Measurements from ENCODE around the gene AJUBA. TPM values are rescaled to one million over a fixed set of nuclear protein-coding genes. Genes with fewer than 3 reads are reported as not detected.

The AJUBA gene
- total RNA-seq, 4 donors from 2014 or later, result 22.8 to 33.5 (median 28.4) TPM

- Histone ChIP-seq H3K27ac (no peak overlapping the region), H3K9me3 (no peaks in the 10 kb centered on the region)
- WGBS, 2 donors, result 51 to 56% methylated on average over 9 of the region's 9 CpGs
Observed at GRCh38 chr14:22974530-22975313, 7.6 kb downstream of the AJUBA start.

GRCh38 chr14:22973217-22974032 lies 8.9 kb downstream of the AJUBA start:
- H3K4me3 ChIP-seq, result no peak overlapping the region
- no peak for TF ChIP-seq EP300 (IDR thresholded peaks at IDR 0.05)
- TF ChIP-seq, protein P1, sequence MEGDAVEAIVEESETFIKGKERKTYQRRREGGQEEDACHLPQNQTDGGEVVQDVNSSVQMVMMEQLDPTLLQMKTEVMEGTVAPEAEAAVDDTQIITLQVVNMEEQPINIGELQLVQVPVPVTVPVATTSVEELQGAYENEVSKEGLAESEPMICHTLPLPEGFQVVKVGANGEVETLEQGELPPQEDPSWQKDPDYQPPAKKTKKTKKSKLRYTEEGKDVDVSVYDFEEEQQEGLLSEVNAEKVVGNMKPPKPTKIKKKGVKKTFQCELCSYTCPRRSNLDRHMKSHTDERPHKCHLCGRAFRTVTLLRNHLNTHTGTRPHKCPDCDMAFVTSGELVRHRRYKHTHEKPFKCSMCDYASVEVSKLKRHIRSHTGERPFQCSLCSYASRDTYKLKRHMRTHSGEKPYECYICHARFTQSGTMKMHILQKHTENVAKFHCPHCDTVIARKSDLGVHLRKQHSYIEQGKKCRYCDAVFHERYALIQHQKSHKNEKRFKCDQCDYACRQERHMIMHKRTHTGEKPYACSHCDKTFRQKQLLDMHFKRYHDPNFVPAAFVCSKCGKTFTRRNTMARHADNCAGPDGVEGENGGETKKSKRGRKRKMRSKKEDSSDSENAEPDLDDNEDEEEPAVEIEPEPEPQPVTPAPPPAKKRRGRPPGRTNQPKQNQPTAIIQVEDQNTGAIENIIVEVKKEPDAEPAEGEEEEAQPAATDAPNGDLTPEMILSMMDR (IDR thresholded peaks at IDR 0.05), result peak; percentile 61 to 83 (median 66)
- WGBS, 2 donors, result 84 to 90% methylated on average over 6 of the region's 6 CpGs
- H3K4me1 ChIP-seq, result peaks cover 0 to 40% (median 14%) of the 10 kb centered on the region in 4 donors
- no peaks in the 10 kb centered on the region for H3K27me3 ChIP-seq
- no peak overlapping the region for H3K27ac ChIP-seq
- DNase-seq (ENCODE audit: low spot score in 2 of 2), result peak in 1 of 2 donors; percentile 68
- H3K9me3 ChIP-seq, result no peaks in the 10 kb centered on the region
- peaks cover 0 to 46% (median 0%) of the 10 kb centered on the region in 3 donors for H3K36me3 ChIP-seq

More at GRCh38 chr14:22974530-22975313, 7.6 kb downstream of the AJUBA start:
- no peak overlapping the region for H3K4me3 ChIP-seq
- H3K27me3 ChIP-seq, result no peaks in the 10 kb centered on the region
- TF ChIP-seq, protein P1 (IDR thresholded peaks at IDR 0.05), result no peak
- TF ChIP-seq EP300 (IDR thresholded peaks at IDR 0.05) (no peak), POLR2A (IDR thresholded peaks at IDR 0.05) (no peak)
- H3K36me3 ChIP-seq, result peaks cover 0 to 35% (median 0%) of the 10 kb centered on the region in 3 donors
- peaks cover 0 to 53% (median 17%) of the 10 kb centered on the region in 4 donors for H3K4me1 ChIP-seq
- DNase-seq (ENCODE audit: low spot score in 2 of 2), result no peak

DNA sequence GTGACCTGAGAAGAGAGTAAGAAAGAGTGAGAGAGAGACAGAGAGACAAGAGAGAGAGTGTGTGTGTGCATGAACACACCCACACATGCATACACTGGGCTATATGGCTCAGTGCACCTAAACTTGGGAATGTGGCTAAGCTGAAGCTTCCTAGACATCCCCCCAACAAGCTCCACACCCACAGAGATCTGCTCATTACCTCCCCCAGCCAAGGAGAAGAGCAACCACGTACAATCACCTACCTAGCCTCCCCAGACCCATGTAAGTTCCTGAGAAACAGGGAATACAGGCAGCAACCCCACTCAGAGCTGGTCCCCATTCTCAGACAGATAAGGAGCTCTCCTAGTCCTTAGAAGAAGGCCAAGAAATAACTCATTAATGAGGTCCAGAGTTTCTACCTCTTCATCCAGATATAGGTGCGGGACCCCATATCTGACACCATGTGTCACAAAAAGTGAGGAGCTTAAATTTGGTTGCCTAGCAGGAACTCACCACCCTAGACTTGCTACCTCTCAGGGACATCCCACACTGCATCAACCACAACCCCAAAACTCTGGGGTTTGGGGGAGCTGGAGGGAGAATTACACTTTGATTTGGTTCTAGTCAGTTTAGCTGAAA lies 9.9 kb downstream of the AJUBA start:
- TF ChIP-seq EP300 (IDR thresholded peaks at IDR 0.05), result no peak
- TF ChIP-seq POLR2A (IDR thresholded peaks at IDR 0.05), result no peak
- TF ChIP-seq, protein P1 (IDR thresholded peaks at IDR 0.05), result no peak
- 88 to 89% methylated on average over 2 of the region's 2 CpGs for WGBS, 2 donors

DNA sequence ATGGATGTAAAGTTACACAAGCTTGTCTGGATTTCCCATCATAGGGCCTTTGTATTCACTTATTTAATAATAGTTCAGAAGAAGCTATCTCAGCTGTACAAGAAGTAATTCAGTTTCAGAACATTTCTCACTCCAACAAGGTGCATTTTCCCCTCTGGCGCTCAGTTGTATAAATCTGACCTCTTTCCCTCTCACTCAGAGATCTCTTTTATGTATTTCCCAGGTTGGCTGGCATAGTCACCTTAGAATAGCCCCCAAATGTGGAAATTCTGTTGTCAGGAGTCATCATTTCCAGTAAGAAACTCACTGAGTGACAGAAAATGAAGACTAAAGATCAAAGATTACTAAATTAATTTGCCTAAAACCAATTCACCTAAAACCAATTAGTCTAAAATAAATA lies 11.2 kb downstream of the AJUBA start:
- no peak overlapping the region for H3K4me3 ChIP-seq
- no peak for TF ChIP-seq EP300 (IDR thresholded peaks at IDR 0.05)
- no peak for TF ChIP-seq POLR2A (IDR thresholded peaks at IDR 0.05)
- TF ChIP-seq, protein P1 (IDR thresholded peaks at IDR 0.05), result no peak
- H3K27me3 ChIP-seq, result no peaks in the 10 kb centered on the region
- no peak overlapping the region for H3K27ac ChIP-seq
- H3K9me3 ChIP-seq, result no peaks in the 10 kb centered on the region
- peaks cover 0 to 17% (median 0%) of the 10 kb centered on the region in 4 donors for H3K4me1 ChIP-seq
- H3K36me3 ChIP-seq, result peaks cover 0 to 50% (median 0%) of the 10 kb centered on the region in 3 donors
- 96 to 100% methylated on average over 1 of the region's 1 CpG for WGBS, 2 donors
- DNase-seq (ENCODE audit: low spot score in 2 of 2), result no peak

More for the DNA sequence above, 9.9 kb downstream of the AJUBA start:
- Histone ChIP-seq H3K4me1 (peaks cover 0 to 30% (median 7%) of the 10 kb centered on the region in 4 donors), H3K36me3 (peaks cover 0 to 52% (median 0%) of the 10 kb centered on the region in 3 donors), H3K9me3 (no peaks in the 10 kb centered on the region), H3K27me3 (no peaks in the 10 kb centered on the region), H3K4me3 (no peak overlapping the region), H3K27ac (no peak overlapping the region)
- DNase-seq (ENCODE audit: low spot score in 2 of 2), result no peak

All from tibial nerve (tissue), 4 donors.